Progenitor cell of endocrine pancreas (in vitro differentiated cells): Measurements from ENCODE around the gene HOOK2. TPM values are rescaled to one million over a fixed set of nuclear protein-coding genes. Genes with fewer than 3 reads are reported as not detected.

Experiments used
- DNase-seq: peaks from one replicate; pipeline ENCODE4 v3.0.0; 2021; ENCODE audit warnings: low spot score; ENCODE audit not compliant: unreplicated experiment
- H3K27ac Mint-ChIP-seq: 2 replicates; pipeline ENCODE4 v1.8.0; 2021; ENCODE audit warnings: mild to moderate bottlenecking, moderate library complexity, mixed read lengths
- H3K27me3 Mint-ChIP-seq: 2 replicates; pipeline ENCODE4 v1.8.0; 2021; ENCODE audit warnings: mixed read lengths
- H3K36me3 Mint-ChIP-seq: 2 replicates; pipeline ENCODE4 v1.8.0; 2022; ENCODE audit warnings: mixed read lengths; ENCODE audit not compliant: insufficient read depth
- H3K4me1 Mint-ChIP-seq: 2 replicates; pipeline ENCODE4 v1.8.0; 2021; ENCODE audit warnings: low read depth, mixed read lengths
- H3K4me3 Mint-ChIP-seq: 2 replicates; pipeline ENCODE4 v1.8.0; 2021; ENCODE audit warnings: low read depth, mild to moderate bottlenecking, moderate library complexity, mixed read lengths
- H3K9me3 Mint-ChIP-seq: 2 replicates; pipeline ENCODE4 v1.8.0; 2021; ENCODE audit warnings: low read depth, mixed read lengths
- total RNA-seq: library from RNA; stranded (reverse); gene quantifications from 2 replicates; pipeline ENCODE4 v1.2.1, GENCODE V29; 2021
- TF ChIP-seq, protein P1 (sequence below): fragments of 200-600 bp; sonication (generic); IDR thresholded peaks from one replicate; pipeline ENCODE4 v1.5.0; 2021; ENCODE audit warnings: antibody characterized with exemption, mild to moderate bottlenecking; ENCODE audit not compliant: unreplicated experiment

Gene HOOK2
- total RNA-seq, 1 donor from 2014 or later = 115 TPM

DNA sequence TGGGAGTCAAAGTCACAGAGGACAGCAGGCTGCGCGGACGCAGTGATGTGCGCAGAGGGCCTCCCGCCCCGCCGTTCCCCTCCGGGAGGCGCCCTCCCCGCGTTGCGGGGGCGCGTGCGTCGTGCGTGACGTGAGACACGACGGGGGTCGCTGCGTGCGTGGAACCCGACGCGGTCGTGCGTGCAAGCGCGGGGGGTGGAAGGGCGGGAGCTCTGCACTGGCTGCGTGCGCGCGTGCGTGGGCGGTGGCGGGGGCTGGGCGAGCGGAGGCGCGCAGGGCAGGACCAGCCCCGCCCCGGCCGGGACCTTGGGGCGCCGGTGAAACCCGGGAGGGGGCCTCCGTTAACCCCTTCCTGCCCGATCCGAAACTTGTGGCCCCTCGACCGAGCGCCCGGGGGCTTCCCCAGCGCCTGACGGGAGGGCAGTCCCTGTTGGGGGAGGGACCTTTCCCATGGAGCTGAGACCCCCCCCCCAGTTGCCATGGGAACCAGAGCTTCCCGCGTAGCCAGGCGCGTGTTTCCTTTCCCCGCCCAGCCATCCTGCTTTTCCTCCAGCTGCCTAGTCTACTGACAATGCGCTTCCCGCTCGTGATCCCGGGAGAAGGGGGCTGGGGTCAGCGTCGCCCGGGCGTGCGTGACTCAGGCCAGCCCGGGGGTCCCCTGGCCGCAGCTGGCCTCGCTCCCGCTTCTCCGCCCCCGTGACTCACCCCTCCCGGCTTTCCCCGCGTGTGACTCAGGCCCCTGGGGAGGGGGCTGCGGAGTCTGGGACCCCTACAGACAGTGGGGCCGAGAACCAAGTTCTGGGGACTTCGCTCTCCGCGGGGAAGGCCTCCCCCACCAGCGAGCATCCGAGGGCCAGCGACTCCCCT is 7.3 kb upstream of the HOOK2 start:
- Mint-ChIP-seq H3K9me3 (no peaks in the 10 kb centered on the region), H3K4me1 (peaks cover 10% of the 10 kb centered on the region), H3K4me3 (peak overlapping the region; percentile 78), H3K27me3 (peaks cover 11% of the 10 kb centered on the region), H3K27ac (peak overlapping the region; percentile 96), H3K36me3 (no peaks in the 10 kb centered on the region)
- TF ChIP-seq, protein P1, sequence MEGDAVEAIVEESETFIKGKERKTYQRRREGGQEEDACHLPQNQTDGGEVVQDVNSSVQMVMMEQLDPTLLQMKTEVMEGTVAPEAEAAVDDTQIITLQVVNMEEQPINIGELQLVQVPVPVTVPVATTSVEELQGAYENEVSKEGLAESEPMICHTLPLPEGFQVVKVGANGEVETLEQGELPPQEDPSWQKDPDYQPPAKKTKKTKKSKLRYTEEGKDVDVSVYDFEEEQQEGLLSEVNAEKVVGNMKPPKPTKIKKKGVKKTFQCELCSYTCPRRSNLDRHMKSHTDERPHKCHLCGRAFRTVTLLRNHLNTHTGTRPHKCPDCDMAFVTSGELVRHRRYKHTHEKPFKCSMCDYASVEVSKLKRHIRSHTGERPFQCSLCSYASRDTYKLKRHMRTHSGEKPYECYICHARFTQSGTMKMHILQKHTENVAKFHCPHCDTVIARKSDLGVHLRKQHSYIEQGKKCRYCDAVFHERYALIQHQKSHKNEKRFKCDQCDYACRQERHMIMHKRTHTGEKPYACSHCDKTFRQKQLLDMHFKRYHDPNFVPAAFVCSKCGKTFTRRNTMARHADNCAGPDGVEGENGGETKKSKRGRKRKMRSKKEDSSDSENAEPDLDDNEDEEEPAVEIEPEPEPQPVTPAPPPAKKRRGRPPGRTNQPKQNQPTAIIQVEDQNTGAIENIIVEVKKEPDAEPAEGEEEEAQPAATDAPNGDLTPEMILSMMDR = no peak
- no peak for DNase-seq

DNA sequence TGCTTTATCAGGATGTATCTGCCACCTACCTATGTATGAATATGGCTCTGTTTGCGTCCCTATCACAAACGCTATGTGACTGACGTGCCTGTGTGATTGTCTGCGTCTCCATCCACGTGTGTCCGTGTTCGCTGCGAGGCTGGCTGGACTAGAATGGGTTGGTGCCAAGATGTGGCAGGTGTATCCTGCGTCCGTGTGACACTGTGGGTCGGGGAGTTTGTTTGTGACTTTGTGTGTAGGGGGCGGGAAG is 6.7 kb upstream of the HOOK2 start:
- no peaks in the 10 kb centered on the region for H3K9me3 Mint-ChIP-seq
- no peak for DNase-seq
- H3K27ac Mint-ChIP-seq = peak overlapping the region; percentile 96
- H3K27me3 Mint-ChIP-seq = peaks cover 11% of the 10 kb centered on the region
- H3K4me3 Mint-ChIP-seq = peak overlapping the region; percentile 78
- TF ChIP-seq, protein P1 = no peak
- no peaks in the 10 kb centered on the region for H3K36me3 Mint-ChIP-seq
- peaks cover 12% of the 10 kb centered on the region for H3K4me1 Mint-ChIP-seq

DNA sequence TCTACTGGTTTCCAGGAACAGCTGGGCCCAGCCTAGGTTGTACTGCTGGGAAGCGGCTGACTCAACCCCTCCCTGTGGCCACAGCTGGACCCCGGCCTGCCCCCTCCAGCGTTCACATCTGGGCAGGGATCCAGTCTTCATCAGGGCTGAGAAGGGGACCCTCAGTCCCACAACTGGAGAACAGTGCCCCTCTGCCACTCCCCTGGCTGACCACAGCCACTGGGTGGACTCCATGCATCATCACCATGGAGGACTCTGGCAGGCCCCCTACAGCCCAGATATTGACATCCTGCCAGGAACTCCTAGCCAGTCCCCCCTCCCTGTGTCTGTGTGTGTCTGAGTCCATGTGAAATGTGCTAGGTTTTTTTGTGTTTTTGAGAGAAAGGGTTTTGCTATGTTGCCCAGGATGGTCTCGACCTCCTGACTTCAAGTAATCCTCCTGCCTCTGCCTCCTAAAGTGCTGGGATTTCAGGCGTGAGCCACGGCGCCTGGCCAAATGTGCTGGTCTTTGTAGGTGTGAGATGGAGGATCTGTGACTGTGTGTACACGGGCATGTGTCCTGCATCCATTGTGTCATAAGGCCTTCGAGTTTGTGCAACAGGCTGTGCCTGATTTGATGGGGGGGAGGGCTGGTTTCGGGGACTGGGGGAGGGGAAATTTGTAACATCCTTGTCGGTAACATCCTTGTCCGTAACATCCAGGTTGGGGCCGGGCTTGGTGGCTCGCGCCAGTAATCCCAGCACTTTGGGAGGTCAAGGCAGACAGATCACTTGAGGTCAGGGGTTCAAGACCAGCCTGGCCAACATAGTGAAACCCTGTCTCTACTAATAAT is 4.0 kb upstream of the HOOK2 start:
- Mint-ChIP-seq H3K36me3 (no peaks in the 10 kb centered on the region), H3K4me3 (peak overlapping the region; percentile 10), H3K27ac (no peak overlapping the region), H3K27me3 (peaks cover 11% of the 10 kb centered on the region), H3K4me1 (peaks cover 16% of the 10 kb centered on the region), H3K9me3 (no peaks in the 10 kb centered on the region)
- no peak for DNase-seq
- TF ChIP-seq, protein P1 = no peak

DNA sequence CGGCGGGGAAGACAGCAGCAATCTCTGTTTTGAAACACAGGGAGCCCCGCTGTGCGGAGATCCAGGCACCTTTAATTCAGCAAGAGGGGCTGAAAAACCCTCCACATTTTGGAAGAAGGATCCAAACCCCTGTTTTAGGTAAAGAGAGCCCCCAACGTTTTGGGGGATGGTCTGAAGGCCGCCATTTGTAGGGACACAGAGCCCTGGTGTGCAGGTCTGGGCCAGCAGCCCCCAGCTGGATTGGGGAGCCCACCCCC is 3.5 kb upstream of the HOOK2 start:
- no peak for DNase-seq

More for the DNA sequence above, 3.5 kb upstream of the HOOK2 start:
- no peaks in the 10 kb centered on the region for H3K9me3 Mint-ChIP-seq
- no peak overlapping the region for H3K27ac Mint-ChIP-seq
- H3K4me3 Mint-ChIP-seq = no peak overlapping the region
- peaks cover 11% of the 10 kb centered on the region for H3K27me3 Mint-ChIP-seq
- H3K36me3 Mint-ChIP-seq = no peaks in the 10 kb centered on the region
- peaks cover 17% of the 10 kb centered on the region for H3K4me1 Mint-ChIP-seq
- TF ChIP-seq, protein P1 = no peak
